PFSK-1 (cell line): ENCODE measurements around the gene GDPD5.

ENCODE experiments used
- FOXP2 ChIP-seq: optimal IDR thresholded peaks from 2 replicates; pipeline ENCODE3; 2011; ENCODE audit warnings: borderline replicate concordance, control low read depth, inconsistent platforms; ENCODE audit not compliant: insufficient read depth; ENCODE audit errors: extremely low read length, extremely low read depth
- POLR2AphosphoS5 ChIP-seq: IDR thresholded peaks from 2 replicates; pipeline ENCODE4 v1.6.1; 2012; ENCODE audit warnings: low read depth, mild to moderate bottlenecking, control low read depth, low read length, moderate library complexity
- REST ChIP-seq, 2 experiments: IDR thresholded peaks; 2 replicates each; pipeline versions ENCODE4 v1.6.1 to v1.8.0; 2011 to 2012; ENCODE audit warnings: low read depth in 2 of 2, low read length in 2 of 2, control low read depth in 1 of 2, inconsistent platforms in 1 of 2, mild to moderate bottlenecking in 1 of 2, moderate library complexity in 1 of 2; ENCODE audit not compliant: insufficient read depth in 1 of 2
- TAF1 ChIP-seq: IDR thresholded peaks from 2 replicates; pipeline ENCODE4 v1.6.1; 2012; ENCODE audit warnings: low read length, control low read depth, borderline replicate concordance; ENCODE audit not compliant: insufficient read depth

GRCh38 chr11:75503531-75504099 lies 22.1 kb downstream of the GDPD5 start:
- TF ChIP-seq REST (IDR thresholded peaks at IDR 0.05; ENCODE audit: insufficient read depth in 1 of 2, low read depth in 2 of 2, low read length in 2 of 2): no peak
- no peak for TF ChIP-seq TAF1
- TF ChIP-seq POLR2AphosphoS5: no peak
- TF ChIP-seq FOXP2: no peak
